ENCODE data around the gene ACOT8. TPM values are rescaled to one million over a fixed set of nuclear protein-coding genes. Genes with fewer than 3 reads are reported as not detected.
"Not testable (repeated sequence)": the region's sequence is repeated elsewhere in the genome, so short reads cannot be mapped to it uniquely, and the experiment has no call there.

ACOT8 gene
- total RNA-seq, 4 donors from 2014 or later = 17.2 to 31.5 (median 23.5) TPM

GRCh38 chr20:45833883-45834796, 23.1 kb downstream of the ACOT8 start:
- H3K36me3 ChIP-seq = no peaks in the 10 kb centered on the region
- H3K27me3 ChIP-seq = no peaks in the 10 kb centered on the region
- H3K4me1 ChIP-seq = peaks cover 9 to 13% of the 10 kb centered on the region in 2 donors
- peak overlapping the region; percentile 54 to 83 for H3K4me3 ChIP-seq
- H3K9me3 ChIP-seq = no peaks in the 10 kb centered on the region
- H3K27ac ChIP-seq = peak overlapping the region; percentile 93 to 96
- peak; percentile 82 to 87 for DNase-seq
- intact Hi-C loops (cut with DNase I; ENCODE audit: low total_unique reads) = no loop called here
- peak in 1 of 4 experiments; percentile 21 for TF ChIP-seq CTCF (IDR thresholded peaks at IDR 0.05)
- peak; percentile 41 to 80 for TF ChIP-seq POLR2A (IDR thresholded peaks at IDR 0.05)

- TF ChIP-seq POLR2A (IDR thresholded peaks at IDR 0.05) (peak in 1 of 2 donors; percentile 44), CTCF (IDR thresholded peaks at IDR 0.05) (no peak)
- Histone ChIP-seq H3K27ac (peak within 1 kb of the TSS; percentile 93 to 96), H3K27me3 (no peaks in the 10 kb centered on the region), H3K36me3 (no peaks in the 10 kb centered on the region), H3K4me3 (peak within 1 kb of the TSS; percentile 54 to 83), H3K4me1 (peaks cover 12 to 13% of the 10 kb centered on the region in 2 donors), H3K9me3 (no peaks in the 10 kb centered on the region)
- intact Hi-C loops (cut with DNase I; ENCODE audit: low total_unique reads) = no loop called here
- DNase-seq = peak; percentile 89 to 95
Observed at GRCh38 chr20:45833030-45833882, 23.9 kb downstream of the ACOT8 start, which contains the start of gene SNX21. TSS of gene SNX21 (plus strand) at chr20:45833799. CDS start at chr20:45833920, 121 bp downstream.

GRCh38 chr20:45832619-45833018, 24.6 kb downstream of the ACOT8 start:
- peak overlapping the region in 1 of 2 donors; percentile 83 for H3K4me3 ChIP-seq
- no peak for DNase-seq
- no peaks in the 10 kb centered on the region for H3K9me3 ChIP-seq
- H3K36me3 ChIP-seq = no peaks in the 10 kb centered on the region
- peaks cover 12 to 13% of the 10 kb centered on the region in 2 donors for H3K4me1 ChIP-seq
- peak overlapping the region; percentile 93 to 96 for H3K27ac ChIP-seq
- TF ChIP-seq POLR2A (IDR thresholded peaks at IDR 0.05) (no peak), CTCF (IDR thresholded peaks at IDR 0.05) (no peak)
- no peaks in the 10 kb centered on the region for H3K27me3 ChIP-seq
- intact Hi-C loops (cut with DNase I; ENCODE audit: low total_unique reads) = no loop called here

- H3K27me3 ChIP-seq; H3K4me3 ChIP-seq; DNase-seq; intact Hi-C loops (cut with DNase I; ENCODE audit: low total_unique reads); H3K9me3 ChIP-seq; H3K36me3 ChIP-seq: not testable (repeated sequence)
- Histone ChIP-seq H3K4me1 (peaks cover 8 to 13% of the 10 kb centered on the region in 2 donors), H3K27ac (peak overlapping the region; percentile 83 to 86)
Observed at GRCh38 chr20:45829673-45830106, 27.5 kb downstream of the ACOT8 start.

GRCh38 chr20:45828589-45828988, 28.6 kb downstream of the ACOT8 start:
- H3K36me3 ChIP-seq = no peaks in the 10 kb centered on the region
- H3K9me3 ChIP-seq = no peaks in the 10 kb centered on the region
- intact Hi-C loops (cut with DNase I; ENCODE audit: low total_unique reads) = no loop called here
- TF ChIP-seq POLR2A (IDR thresholded peaks at IDR 0.05) (no peak), CTCF (IDR thresholded peaks at IDR 0.05) (no peak)
- H3K27ac ChIP-seq = peak overlapping the region; percentile 83 to 86
- H3K27me3 ChIP-seq = no peaks in the 10 kb centered on the region
- DNase-seq = peak in 1 of 2 donors; percentile 58
- no peak overlapping the region for H3K4me3 ChIP-seq
- H3K4me1 ChIP-seq = peaks cover 8 to 13% of the 10 kb centered on the region in 2 donors
